ENCODE measurements around the gene MTHFD1L.

Gene MTHFD1L

GRCh38 chr6:151063352-151063751 is 197.8 kb downstream of the MTHFD1L start:
- Histone ChIP-seq H3K27ac (ENCODE audit: low read depth, low read length) (no peak overlapping the region), H3F3A (ENCODE audit: insufficient read depth) (no peaks in the 10 kb centered on the region), H3K4me3 (ENCODE audit: insufficient read depth, low read length, poor library complexity, severe bottlenecking) (no peak overlapping the region), H3K79me2 (ENCODE audit: insufficient read depth, low read length) (no peaks in the 10 kb centered on the region), H3K4me2 (ENCODE audit: low read depth, low read length, poor library complexity, severe bottlenecking) (no peak overlapping the region), H2AFZ (ENCODE audit: low read depth, low read length, severe bottlenecking) (no peak overlapping the region), H3K9me2 (replicated peaks; ENCODE audit: insufficient read depth, low read length) (no peaks in the 10 kb centered on the region), H3K27me3 (ENCODE audit: low read length) (no peaks in the 10 kb centered on the region), H3K9ac (ENCODE audit: low read length) (no peak overlapping the region), H3K9me3 (ENCODE audit: insufficient read depth, low read length) (no peaks in the 10 kb centered on the region), H3K36me3 (ENCODE audit: low read length) (no peaks in the 10 kb centered on the region), H4K20me1 (ENCODE audit: low read depth, low read length) (no peaks in the 10 kb centered on the region)
- no peak for TF ChIP-seq EZH2phosphoT487 (conservative IDR thresholded peaks at IDR 0.05; ENCODE audit: low read length)
- TF ChIP-seq, protein P1, sequence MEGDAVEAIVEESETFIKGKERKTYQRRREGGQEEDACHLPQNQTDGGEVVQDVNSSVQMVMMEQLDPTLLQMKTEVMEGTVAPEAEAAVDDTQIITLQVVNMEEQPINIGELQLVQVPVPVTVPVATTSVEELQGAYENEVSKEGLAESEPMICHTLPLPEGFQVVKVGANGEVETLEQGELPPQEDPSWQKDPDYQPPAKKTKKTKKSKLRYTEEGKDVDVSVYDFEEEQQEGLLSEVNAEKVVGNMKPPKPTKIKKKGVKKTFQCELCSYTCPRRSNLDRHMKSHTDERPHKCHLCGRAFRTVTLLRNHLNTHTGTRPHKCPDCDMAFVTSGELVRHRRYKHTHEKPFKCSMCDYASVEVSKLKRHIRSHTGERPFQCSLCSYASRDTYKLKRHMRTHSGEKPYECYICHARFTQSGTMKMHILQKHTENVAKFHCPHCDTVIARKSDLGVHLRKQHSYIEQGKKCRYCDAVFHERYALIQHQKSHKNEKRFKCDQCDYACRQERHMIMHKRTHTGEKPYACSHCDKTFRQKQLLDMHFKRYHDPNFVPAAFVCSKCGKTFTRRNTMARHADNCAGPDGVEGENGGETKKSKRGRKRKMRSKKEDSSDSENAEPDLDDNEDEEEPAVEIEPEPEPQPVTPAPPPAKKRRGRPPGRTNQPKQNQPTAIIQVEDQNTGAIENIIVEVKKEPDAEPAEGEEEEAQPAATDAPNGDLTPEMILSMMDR (IDR thresholded peaks at IDR 0.05; ENCODE audit: insufficient read depth, low read length, poor library complexity, severe bottlenecking): no peak

- Histone ChIP-seq H3K9ac (ENCODE audit: low read length) (no peak overlapping the region), H3K27me3 (ENCODE audit: low read length) (no peaks in the 10 kb centered on the region), H3K36me3 (ENCODE audit: low read length) (no peaks in the 10 kb centered on the region), H3K4me2 (ENCODE audit: low read depth, low read length, poor library complexity, severe bottlenecking) (no peak overlapping the region), H3K4me3 (ENCODE audit: insufficient read depth, low read length, poor library complexity, severe bottlenecking) (no peak overlapping the region), H3K9me2 (replicated peaks; ENCODE audit: insufficient read depth, low read length) (no peaks in the 10 kb centered on the region), H2AFZ (ENCODE audit: low read depth, low read length, severe bottlenecking) (no peak overlapping the region), H3K79me2 (ENCODE audit: insufficient read depth, low read length) (no peaks in the 10 kb centered on the region), H3K9me3 (ENCODE audit: insufficient read depth, low read length) (no peaks in the 10 kb centered on the region), H3K27ac (ENCODE audit: low read depth, low read length) (no peak overlapping the region), H4K20me1 (ENCODE audit: low read depth, low read length) (no peaks in the 10 kb centered on the region), H3F3A (ENCODE audit: insufficient read depth) (no peaks in the 10 kb centered on the region)
- TF ChIP-seq EZH2phosphoT487 (conservative IDR thresholded peaks at IDR 0.05; ENCODE audit: low read length): no peak
- TF ChIP-seq, protein P1 (IDR thresholded peaks at IDR 0.05; ENCODE audit: insufficient read depth, low read length, poor library complexity, severe bottlenecking): no peak
Measured at GRCh38 chr6:151063842-151064647, 198.5 kb downstream of the MTHFD1L start.

- H3K9me2 ChIP-seq (replicated peaks; ENCODE audit: insufficient read depth, low read length): no peaks in the 10 kb centered on the region
- H3F3A ChIP-seq (ENCODE audit: insufficient read depth): no peaks in the 10 kb centered on the region
- no peak overlapping the region for H3K4me2 ChIP-seq (ENCODE audit: low read depth, low read length, poor library complexity, severe bottlenecking)
- H4K20me1 ChIP-seq (ENCODE audit: low read depth, low read length): no peaks in the 10 kb centered on the region
- no peak overlapping the region for H2AFZ ChIP-seq (ENCODE audit: low read depth, low read length, severe bottlenecking)
- no peak overlapping the region for H3K27ac ChIP-seq (ENCODE audit: low read depth, low read length)
- H3K27me3 ChIP-seq (ENCODE audit: low read length): no peaks in the 10 kb centered on the region
- no peaks in the 10 kb centered on the region for H3K79me2 ChIP-seq (ENCODE audit: insufficient read depth, low read length)
- TF ChIP-seq EZH2phosphoT487 (conservative IDR thresholded peaks at IDR 0.05; ENCODE audit: low read length): no peak
- TF ChIP-seq, protein P1 (IDR thresholded peaks at IDR 0.05; ENCODE audit: insufficient read depth, low read length, poor library complexity, severe bottlenecking): no peak
- no peaks in the 10 kb centered on the region for H3K9me3 ChIP-seq (ENCODE audit: insufficient read depth, low read length)
- no peak overlapping the region for H3K9ac ChIP-seq (ENCODE audit: low read length)
- no peaks in the 10 kb centered on the region for H3K36me3 ChIP-seq (ENCODE audit: low read length)
- no peak overlapping the region for H3K4me3 ChIP-seq (ENCODE audit: insufficient read depth, low read length, poor library complexity, severe bottlenecking)
Measured at GRCh38 chr6:151065027-151065815, 199.7 kb downstream of the MTHFD1L start.

Measured in SU-DHL-6 (cell line).